Activated CD8-positive, alpha-beta T cell treated with anti-CD3 and anti-CD28 coated beads for 36 hours (primary cell): Measurements from ENCODE around the gene TALDO1. TPM values are rescaled to one million over a fixed set of nuclear protein-coding genes. Genes with fewer than 3 reads are reported as not detected.

Experiments used
- ATAC-seq: fragments of 200-7000 bp; cut with Tn5 transposase; one replicate; pipeline ENCODE4 v1.10.0; 2021; ENCODE audit warnings: mild to moderate bottlenecking, moderate library complexity
- CTCF ChIA-PET: fragments of 350-600 bp; sonication (Branson Sonifier 250); formaldehyde crosslinking; loops from one replicate; lab custom pipeline; 2021; ENCODE audit warnings: antibody characterized with exemption; lab: Charles Lee
- POLR2A ChIA-PET: fragments of 350-600 bp; sonication (Branson Sonifier 250); formaldehyde crosslinking; loops from one replicate; lab custom pipeline; 2021; ENCODE audit warnings: antibody characterized with exemption; lab: Charles Lee
- DNase-seq: peaks from one replicate; pipeline ENCODE4 v3.0.0-alpha.2; 2020
- H3K27ac Mint-ChIP-seq: one replicate; pipeline ENCODE4 v1.8.0; 2021; ENCODE audit warnings: mild to moderate bottlenecking, mixed read lengths
- H3K27me3 Mint-ChIP-seq: one replicate; pipeline ENCODE4 v1.8.0; 2021; ENCODE audit warnings: mixed read lengths
- H3K36me3 Mint-ChIP-seq: one replicate; pipeline ENCODE4 v1.8.0; 2021; ENCODE audit warnings: low read depth, mixed read lengths
- H3K4me1 Mint-ChIP-seq: one replicate; pipeline ENCODE4 v1.8.0; 2021; ENCODE audit warnings: low read depth, mixed read lengths
- H3K4me3 Mint-ChIP-seq: one replicate; pipeline ENCODE4 v1.8.0; 2021; ENCODE audit warnings: mild to moderate bottlenecking, moderate library complexity, mixed read lengths
- H3K9me3 Mint-ChIP-seq: one replicate; pipeline ENCODE4 v1.8.0; 2021; ENCODE audit warnings: mixed read lengths
- CTCF ChIP-seq: fragments of 200-600 bp; IDR thresholded peaks from one replicate; pipeline ENCODE4 v1.8.0; 2022; ENCODE audit warnings: antibody characterized with exemption, mild to moderate bottlenecking
- intact Hi-C: fragments of 100-400 bp; cut with micrococcal nuclease; formaldehyde crosslinking; loops from one replicate; pipeline ENCODE4 v1.10.0; 2022
- total RNA-seq, 2 experiments: library from RNA; stranded (reverse); gene quantifications; one replicate each; pipeline ENCODE4 v1.2.3, GENCODE V29; 2021

TALDO1 gene
- total RNA-seq, 2 experiments from 2014 or later, result 234 to 241 TPM

GRCh38 chr11:721247-721740, 26.0 kb upstream of the TALDO1 start:
- ChIA-PET CTCF (interaction anchor here (0.6 to 10.0 kb wide), 6 partner anchors 18 to 166 kb away, joined by 3 to 73 read pairs (median 4); partner anchors contain the start of genes DEAF1, LMNTD2 and TMEM80), POLR2A (interaction anchor here (1.3 to 1.4 kb wide), 3 partner anchors 23 to 27 kb away, joined by 3 to 4 read pairs (median 4); no protein-coding TSS in a partner anchor)
- intact Hi-C loops, result no loop called here
- ATAC-seq (no peak), DNase-seq (no peak)
- Mint-ChIP-seq H3K4me3 (no peak overlapping the region), H3K9me3 (no peaks in the 10 kb centered on the region), H3K4me1 (peaks cover 11% of the 10 kb centered on the region), H3K36me3 (no peaks in the 10 kb centered on the region), H3K27ac (no peak overlapping the region), H3K27me3 (peaks cover 30% of the 10 kb centered on the region)
- TF ChIP-seq CTCF, result no peak

- ChIA-PET CTCF (interaction anchor here (0.6 to 10.0 kb wide), 9 partner anchors 19 to 201 kb away, joined by 3 to 73 read pairs (median 3); partner anchors contain the start of genes DEAF1, LMNTD2 and TMEM80), POLR2A (interaction anchor here (0.8 to 1.4 kb wide), 5 partner anchors 23 to 168 kb away, joined by 3 to 4 read pairs (median 3); partner anchors contain the start of gene TMEM80)
- no peak overlapping the region for H3K4me3 Mint-ChIP-seq
- no peak overlapping the region for H3K27ac Mint-ChIP-seq
- peaks cover 15% of the 10 kb centered on the region for H3K4me1 Mint-ChIP-seq
- DNase-seq (peak; percentile 63), ATAC-seq (peak; percentile 35)
- H3K9me3 Mint-ChIP-seq, result no peaks in the 10 kb centered on the region
- intact Hi-C loops, result loop anchor here (2.0 kb wide), 1 partner anchor 59 kb away; no protein-coding TSS in a partner anchor
- no peaks in the 10 kb centered on the region for H3K36me3 Mint-ChIP-seq
- peaks cover 30% of the 10 kb centered on the region for H3K27me3 Mint-ChIP-seq
- TF ChIP-seq CTCF, result no peak
Measured at GRCh38 chr11:721741-722345, 25.4 kb upstream of the TALDO1 start.

- Mint-ChIP-seq H3K4me1 (peaks cover 16% of the 10 kb centered on the region), H3K27me3 (peaks cover 30% of the 10 kb centered on the region), H3K36me3 (no peaks in the 10 kb centered on the region), H3K4me3 (no peak overlapping the region), H3K9me3 (no peaks in the 10 kb centered on the region), H3K27ac (no peak overlapping the region)
- no peak for TF ChIP-seq CTCF
- DNase-seq (no peak), ATAC-seq (no peak)
- intact Hi-C loops, result loop anchor here (2.0 kb wide), 1 partner anchor 60 kb away; no protein-coding TSS in a partner anchor
- ChIA-PET CTCF (interaction anchor here (0.8 to 10.0 kb wide), 11 partner anchors 19 to 202 kb away, joined by 3 to 73 read pairs (median 5); partner anchors contain the start of genes DEAF1 and TMEM80), POLR2A (interaction anchor here (0.8 to 1.4 kb wide), 6 partner anchors 18 to 169 kb away, joined by 3 to 4 read pairs (median 3); partner anchors contain the start of gene TMEM80)
Measured at GRCh38 chr11:722346-722811, 24.9 kb upstream of the TALDO1 start.

GRCh38 chr11:723120-723883, 24.0 kb upstream of the TALDO1 start:
- H3K36me3 Mint-ChIP-seq, result no peaks in the 10 kb centered on the region
- H3K4me1 Mint-ChIP-seq, result peaks cover 18% of the 10 kb centered on the region
- H3K9me3 Mint-ChIP-seq, result no peaks in the 10 kb centered on the region
- ChIA-PET CTCF (interaction anchor here (0.8 to 10.0 kb wide), 22 partner anchors 12 to 204 kb away, joined by 3 to 73 read pairs (median 4); partner anchors contain the start of genes DEAF1 and TMEM80), POLR2A (interaction anchor here (0.8 to 1.1 kb wide), 4 partner anchors 19 to 169 kb away, joined by 3 read pairs; no protein-coding TSS in a partner anchor)
- ATAC-seq (peak; percentile 38), DNase-seq (peak; percentile 77)
- intact Hi-C loops, result loop anchor here (2.0 kb wide), 1 partner anchor 61 kb away; no protein-coding TSS in a partner anchor
- H3K27ac Mint-ChIP-seq, result peak overlapping the region; percentile 30
- TF ChIP-seq CTCF, result peak; percentile 69
- H3K27me3 Mint-ChIP-seq, result peaks cover 30% of the 10 kb centered on the region
- H3K4me3 Mint-ChIP-seq, result no peak overlapping the region
